ENCODE data around the gene OAS2.

DNA sequence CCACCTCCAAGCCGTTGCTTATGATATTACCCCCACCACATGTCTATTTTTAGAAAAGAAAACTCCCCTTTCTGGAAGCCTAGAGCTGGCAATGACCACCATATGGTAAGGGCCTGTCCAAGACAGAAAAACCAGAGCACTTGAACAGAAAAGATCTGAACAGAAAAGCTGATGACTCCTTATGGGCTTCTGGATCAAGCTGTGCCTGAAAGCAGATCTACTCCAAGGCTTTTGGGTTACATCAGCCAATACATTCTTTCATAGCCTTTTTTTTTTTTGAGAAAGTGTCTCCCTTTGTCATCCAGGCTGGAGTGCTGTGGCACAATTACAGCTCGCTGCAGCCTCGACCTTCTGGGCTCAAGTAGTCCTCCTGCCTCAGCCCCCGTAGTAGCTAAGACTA lies 16.8 kb upstream of the OAS2 start:
- TF ChIP-seq POLR2AphosphoS5 (IDR thresholded peaks at IDR 0.05; ENCODE audit: control insufficient read depth, insufficient read depth, low read depth, low read length): no peak
- TF ChIP-seq ZFP36 (IDR thresholded peaks at IDR 0.05; ENCODE audit: low read depth, low read length, partially characterized antibody): no peak
- no peak for TF ChIP-seq GATAD2B (IDR thresholded peaks at IDR 0.05; ENCODE audit: borderline replicate concordance)
